ENCODE results near the gene RPL26.
"Not testable (repeated sequence)": the region's sequence is repeated elsewhere in the genome, so short reads cannot be mapped to it uniquely, and the experiment has no call there.

RPL26 gene

DNA sequence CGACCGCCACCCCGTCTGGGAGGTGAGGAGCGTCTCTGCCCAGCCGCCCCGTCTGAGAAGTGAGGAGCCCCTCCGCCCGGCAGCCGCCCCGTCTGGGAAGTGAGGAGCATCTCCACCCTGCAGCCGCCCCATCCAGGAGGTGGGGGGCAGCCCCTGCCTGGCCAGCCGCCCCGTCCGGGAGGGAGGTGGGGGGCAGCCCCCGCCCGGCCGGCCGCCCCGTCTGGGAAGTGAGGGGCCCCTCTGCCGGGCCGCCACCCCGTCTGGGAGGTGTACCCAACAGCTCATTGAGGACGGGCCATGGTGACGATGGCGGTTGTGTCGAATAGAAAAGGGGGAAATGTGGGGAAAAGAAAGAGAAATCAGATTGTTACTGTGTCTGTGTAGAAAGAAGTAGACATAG is 9.1 kb downstream of the RPL26 start:
- not testable (repeated sequence) for DNase-seq (ENCODE audit: low read depth, low spot score); H3K4me3 ChIP-seq (ENCODE audit: low read length)

DNA sequence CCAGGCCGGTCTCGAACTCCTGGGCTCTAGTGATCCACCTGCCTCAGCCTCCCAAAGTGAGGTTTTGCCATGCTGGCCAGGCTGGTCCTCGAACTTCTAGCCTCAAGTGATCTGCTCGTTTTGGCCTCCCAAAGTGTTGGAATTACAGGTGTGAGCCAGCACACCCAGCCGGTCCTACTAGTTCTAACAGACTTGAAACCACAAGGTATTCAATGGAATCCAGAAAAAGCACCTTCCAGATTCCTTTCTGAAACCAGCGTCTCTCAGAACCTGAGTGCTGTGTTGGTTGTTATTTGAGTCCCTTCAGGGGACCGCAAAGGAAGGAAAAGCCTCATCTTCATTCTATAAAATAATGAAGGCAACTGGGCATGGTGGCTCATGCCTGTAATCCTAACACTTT is 10.6 kb downstream of the RPL26 start:
- no peak overlapping the region for H3K4me3 ChIP-seq (ENCODE audit: low read length)
- no peak for DNase-seq (ENCODE audit: low read depth, low spot score)

- DNase-seq (ENCODE audit: low read depth, low spot score) = no peak
- no peak overlapping the region for H3K4me3 ChIP-seq (ENCODE audit: low read length)
These were observed 11.2 kb downstream of the RPL26 start for GRCh38 chr17:8371786-8372185.

DNA sequence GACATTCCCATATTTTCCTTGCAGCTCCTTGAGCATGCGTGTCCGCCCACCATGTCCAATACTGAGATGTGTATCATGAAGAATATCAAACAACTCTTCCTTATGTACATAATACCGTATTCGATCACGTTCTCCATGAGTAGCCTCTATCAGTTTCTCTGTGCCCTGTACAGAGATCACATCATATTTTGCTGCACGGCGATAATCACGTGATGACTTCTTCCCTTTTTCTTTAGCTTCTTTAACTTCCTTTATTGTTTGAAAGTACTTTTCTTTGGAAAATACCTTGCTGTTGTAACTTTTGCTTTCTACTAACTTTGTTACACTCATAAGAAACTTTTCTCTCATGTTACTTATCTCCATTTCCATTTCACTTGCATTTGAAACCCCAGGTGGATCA is 13.0 kb downstream of the RPL26 start:
- no peak for DNase-seq (ENCODE audit: low read depth, low spot score)
- H3K4me3 ChIP-seq (ENCODE audit: low read length) = no peak overlapping the region

DNA sequence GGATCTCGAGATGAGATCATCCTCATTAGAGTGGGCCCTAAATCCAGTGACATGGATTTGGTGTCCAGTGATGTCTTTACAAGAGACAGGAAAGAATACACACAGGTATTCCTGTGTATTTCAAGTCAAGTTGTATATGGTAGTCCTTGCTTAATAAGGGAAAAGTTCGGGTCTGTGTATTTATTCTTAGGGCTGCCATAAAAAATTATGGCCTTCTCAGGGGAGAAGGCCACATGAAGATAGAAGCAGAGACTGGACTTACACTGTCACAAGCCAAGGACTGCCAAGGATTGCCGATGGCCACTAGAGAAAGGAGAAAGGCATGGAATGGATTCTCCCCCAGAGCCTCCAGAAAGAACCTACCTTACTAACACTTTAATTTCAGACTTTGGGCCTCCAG is 14.8 kb downstream of the RPL26 start:
- DNase-seq (ENCODE audit: low read depth, low spot score) = no peak
- no peak overlapping the region for H3K4me3 ChIP-seq (ENCODE audit: low read length)

GRCh38 chr17:8366231-8366630 is 16.8 kb downstream of the RPL26 start:
- no peak overlapping the region for H3K4me3 ChIP-seq (ENCODE audit: low read length)
- DNase-seq (ENCODE audit: low read depth, low spot score) = no peak

DNA sequence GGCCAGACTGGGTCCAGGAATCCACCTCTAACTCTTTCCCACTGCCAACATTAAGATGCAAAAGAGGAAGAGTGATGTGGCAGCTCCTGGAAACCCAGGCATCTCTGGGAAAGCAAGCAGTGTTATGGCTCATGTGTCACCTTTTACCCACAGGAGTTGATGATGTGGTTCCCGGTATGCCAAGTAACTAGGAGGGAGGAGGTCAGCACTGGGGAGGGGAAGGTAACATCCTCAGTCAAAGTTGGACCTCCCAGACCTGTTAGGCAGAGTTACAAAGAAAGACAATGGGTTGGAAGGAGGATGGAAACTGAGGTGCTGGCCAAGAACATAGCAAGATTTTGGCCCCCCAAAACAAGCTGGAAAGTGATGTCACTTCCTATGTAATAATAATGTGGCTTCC is 17.9 kb downstream of the RPL26 start:
- H3K4me3 ChIP-seq (ENCODE audit: low read length) = no peak overlapping the region
- DNase-seq (ENCODE audit: low read depth, low spot score) = no peak

GRCh38 chr17:8362651-8363332 is 20.2 kb downstream of the RPL26 start:
- no peak overlapping the region for H3K4me3 ChIP-seq (ENCODE audit: low read length)
- DNase-seq (ENCODE audit: low read depth, low spot score) = no peak

DNA sequence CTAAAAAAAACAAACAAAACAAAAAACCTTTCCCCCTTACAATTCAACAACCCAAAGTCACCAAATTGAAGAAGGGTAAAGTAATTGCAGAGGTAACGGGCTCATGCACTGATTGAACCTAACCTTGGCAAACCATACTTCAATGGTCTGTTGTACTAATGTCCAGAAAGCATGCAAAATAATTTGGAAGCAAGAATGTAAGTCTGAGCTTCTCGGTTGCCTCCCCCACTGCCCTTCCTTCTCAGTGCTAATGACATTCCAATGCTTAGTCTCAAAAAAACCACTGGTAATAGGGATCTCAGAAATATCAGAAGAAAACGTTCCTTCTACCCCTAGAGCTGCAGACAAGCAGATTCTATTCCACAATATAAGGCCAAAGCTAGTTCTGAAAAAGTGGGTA is 22.2 kb downstream of the RPL26 start:
- H3K4me3 ChIP-seq (ENCODE audit: low read length) = no peak overlapping the region
- no peak for DNase-seq (ENCODE audit: low read depth, low spot score)

DNA sequence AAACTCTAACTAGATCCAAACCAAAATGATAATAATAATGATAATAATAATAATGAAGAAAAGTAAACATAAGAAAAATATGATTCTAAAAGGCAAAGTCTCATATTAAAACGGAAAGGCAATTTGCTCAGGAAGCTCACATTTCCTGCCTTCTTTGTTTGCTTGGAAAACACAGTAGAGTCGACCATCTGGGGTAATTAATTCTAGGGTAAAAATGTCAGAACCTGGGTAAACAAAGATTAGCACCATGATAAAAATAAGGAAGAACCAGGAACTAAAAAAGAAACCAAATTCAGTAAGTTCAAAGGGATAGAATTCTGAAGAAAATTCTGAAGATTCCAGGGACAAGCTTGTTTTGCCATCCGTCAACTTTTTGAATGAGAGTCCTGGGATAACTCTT is 22.7 kb downstream of the RPL26 start:
- no peak for DNase-seq (ENCODE audit: low read depth, low spot score)
- no peak overlapping the region for H3K4me3 ChIP-seq (ENCODE audit: low read length)

DNA sequence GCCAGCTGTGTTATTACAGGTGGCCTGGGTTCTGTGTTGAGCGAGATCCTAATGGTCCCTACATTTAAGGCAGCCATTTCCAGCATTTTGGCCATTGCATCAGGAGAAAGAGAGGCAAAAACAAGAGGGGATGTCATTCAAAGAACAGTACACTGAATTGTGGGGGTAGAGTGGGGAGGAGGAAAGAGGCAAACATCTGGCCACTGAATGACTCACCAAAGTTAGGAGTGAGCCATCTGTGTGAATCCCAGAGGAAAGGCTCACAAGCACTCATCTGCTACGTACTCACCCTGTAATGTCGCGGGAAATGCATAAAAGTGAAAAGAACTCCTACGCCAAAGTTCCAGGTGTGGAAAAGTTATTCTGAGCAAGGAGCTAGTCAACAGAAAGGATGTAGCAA is 23.2 kb downstream of the RPL26 start:
- H3K4me3 ChIP-seq (ENCODE audit: low read length) = no peak overlapping the region
- DNase-seq (ENCODE audit: low read depth, low spot score) = no peak

DNA sequence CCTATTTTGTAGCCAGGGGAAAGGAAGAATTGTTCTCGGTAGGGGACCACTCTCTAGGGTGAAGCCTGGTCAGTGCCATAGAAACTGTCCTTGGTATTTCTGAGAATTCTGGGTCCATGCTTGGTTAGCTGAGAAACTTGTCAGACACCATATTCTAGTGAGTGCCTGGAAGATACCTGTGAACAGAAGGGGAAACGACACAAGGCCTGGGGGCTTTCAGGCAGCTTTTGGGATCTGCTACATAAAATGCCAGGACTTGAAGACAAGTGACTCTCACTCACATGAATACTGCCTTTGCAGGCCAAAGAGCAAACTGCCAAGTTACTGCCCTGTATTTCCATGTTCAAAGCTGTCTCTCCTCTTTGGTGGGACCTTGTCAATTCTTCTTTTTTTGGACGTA is 25.1 kb downstream of the RPL26 start:
- no peak overlapping the region for H3K4me3 ChIP-seq (ENCODE audit: low read length)
- no peak for DNase-seq (ENCODE audit: low read depth, low spot score)

- H3K4me3 ChIP-seq (ENCODE audit: low read length) = no peak overlapping the region
- no peak for DNase-seq (ENCODE audit: low read depth, low spot score)
These were observed 28.8 kb downstream of the RPL26 start for GRCh38 chr17:8354236-8354635.

DNA sequence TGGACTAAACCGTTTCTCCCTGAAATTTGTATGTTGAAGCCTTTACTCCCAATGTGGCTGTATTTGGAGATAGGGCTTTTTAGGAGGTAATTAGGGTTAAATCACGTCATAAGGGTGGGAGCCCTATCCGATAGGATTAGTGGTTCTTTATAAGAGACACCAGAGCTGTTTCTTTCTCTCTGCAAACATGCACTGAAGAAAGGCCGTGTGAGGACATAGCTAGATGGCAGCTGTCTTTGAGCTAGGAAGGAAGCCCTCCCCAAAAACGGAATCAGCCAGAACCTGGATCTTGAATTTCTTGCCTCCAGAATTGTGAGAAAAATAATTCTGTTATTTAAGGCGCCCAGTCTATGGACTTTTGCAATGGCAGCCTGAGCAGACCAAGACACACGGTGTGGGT is 29.3 kb downstream of the RPL26 start:
- no peak for DNase-seq (ENCODE audit: low read depth, low spot score)
- no peak overlapping the region for H3K4me3 ChIP-seq (ENCODE audit: low read length)

- DNase-seq (ENCODE audit: low read depth, low spot score) = no peak
- no peak overlapping the region for H3K4me3 ChIP-seq (ENCODE audit: low read length)
These were observed 32.7 kb downstream of the RPL26 start for GRCh38 chr17:8350339-8350738.

DNA sequence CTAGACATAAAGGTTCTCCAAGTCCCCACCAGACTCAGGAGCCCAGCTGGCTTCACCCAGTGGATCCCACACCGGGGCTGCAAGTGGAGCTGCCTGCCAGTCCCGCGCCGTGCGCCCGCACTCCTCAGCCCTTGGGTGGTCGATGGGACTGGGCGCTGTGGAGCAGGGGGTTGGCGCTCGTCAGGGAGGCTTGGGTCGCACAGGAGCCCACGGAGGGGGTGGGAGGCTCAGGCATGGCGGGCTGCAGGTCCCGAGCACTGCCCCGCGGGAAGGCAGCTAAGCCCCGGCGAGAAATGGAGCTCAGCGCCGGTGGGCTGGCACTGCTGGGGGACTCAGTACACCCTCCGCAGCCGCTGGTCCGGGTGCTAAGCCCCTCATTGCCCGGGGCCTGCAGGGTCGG is 36.0 kb downstream of the RPL26 start:
- DNase-seq (ENCODE audit: low read depth, low spot score); H3K4me3 ChIP-seq (ENCODE audit: low read length): not testable (repeated sequence)

- no peak for DNase-seq (ENCODE audit: low read depth, low spot score)
- no peak overlapping the region for H3K4me3 ChIP-seq (ENCODE audit: low read length)
These were observed 36.9 kb downstream of the RPL26 start for GRCh38 chr17:8345951-8346665.

- H3K4me3 ChIP-seq (ENCODE audit: low read length) = no peak overlapping the region
- no peak for DNase-seq (ENCODE audit: low read depth, low spot score)
These were observed 37.8 kb downstream of the RPL26 start for GRCh38 chr17:8345052-8345690.

GRCh38 chr17:8341456-8341855 is 41.5 kb downstream of the RPL26 start:
- H3K4me3 ChIP-seq (ENCODE audit: low read length) = no peak overlapping the region

GRCh38 chr17:8339540-8339939 is 43.5 kb downstream of the RPL26 start, which contains the start of gene ODF4:
Gene ODF4, plus strand, starts transcription at chr17:8339840. Its CDS starts 212 bp downstream, at chr17:8340052.
- no peak within 1 kb of the TSS for H3K4me3 ChIP-seq (ENCODE audit: low read length)
- DNase-seq (ENCODE audit: low read depth, low spot score) = no peak

More at GRCh38 chr17:8341456-8341855, 41.5 kb downstream of the RPL26 start:
- no peak for DNase-seq (ENCODE audit: low read depth, low spot score)

Measured in Jurkat, Clone E6-1 (cell line).